ENCODE measurements around the gene PSMG4.

Gene PSMG4

DNA sequence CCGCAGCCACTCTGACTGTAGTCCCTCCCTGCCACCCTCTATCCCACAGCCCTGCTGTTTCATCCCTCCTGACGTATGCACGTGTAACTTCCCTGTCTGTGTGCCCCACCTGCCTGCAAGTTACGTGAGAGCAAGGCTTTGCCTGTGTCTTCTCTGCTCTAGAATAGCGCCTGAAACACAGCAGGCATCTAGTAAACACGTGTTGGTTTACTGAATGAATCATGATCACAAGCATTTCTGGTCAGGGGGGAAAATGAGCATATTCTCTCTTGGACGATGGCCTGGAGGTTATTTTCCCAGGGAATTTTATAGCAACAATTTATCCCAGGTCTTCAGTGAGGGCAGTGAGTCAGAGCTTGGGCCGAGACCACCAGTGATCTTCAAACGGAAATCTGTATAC, 38.3 kb downstream of the PSMG4 start:
- Mint-ChIP-seq H3K4me3 (no peak overlapping the region), H3K27ac (no peak overlapping the region), H3K36me3 (no peaks in the 10 kb centered on the region), H3K27me3 (no peaks in the 10 kb centered on the region), H3K9me3 (no peaks in the 10 kb centered on the region), H3K4me1 (no peaks in the 10 kb centered on the region)
- no peak for DNase-seq
- CTCF ChIA-PET, result interaction anchor here (1.3 kb wide), 1 partner anchor 8 kb away, joined by 3 read pairs; no protein-coding TSS in a partner anchor

DNA sequence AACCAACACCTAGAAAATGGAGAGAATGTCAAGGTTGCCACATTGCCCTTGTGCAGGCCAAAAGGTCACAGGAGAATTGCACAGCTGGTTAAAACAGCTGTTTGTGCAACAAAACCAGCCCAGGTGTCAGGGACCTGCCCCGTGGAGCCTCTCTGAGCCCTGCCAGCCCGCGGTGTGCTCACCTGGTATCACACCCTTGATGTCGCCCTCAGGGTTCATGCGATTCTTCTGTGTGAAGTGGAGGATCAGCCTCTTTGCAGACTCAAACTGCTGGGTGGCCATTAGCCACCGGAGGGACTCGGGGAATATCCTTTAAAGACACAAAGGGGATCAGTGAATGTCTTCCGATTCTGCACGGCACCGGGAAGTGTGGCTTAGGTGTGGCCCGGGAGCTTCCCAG, 39.2 kb downstream of the PSMG4 start:
- Mint-ChIP-seq H3K4me3 (no peak overlapping the region), H3K36me3 (no peaks in the 10 kb centered on the region), H3K27ac (no peak overlapping the region), H3K4me1 (no peaks in the 10 kb centered on the region), H3K27me3 (no peaks in the 10 kb centered on the region), H3K9me3 (no peaks in the 10 kb centered on the region)
- DNase-seq, result no peak
- CTCF ChIA-PET, result interaction anchor here (1.3 kb wide), 1 partner anchor 9 kb away, joined by 3 read pairs; no protein-coding TSS in a partner anchor

DNA sequence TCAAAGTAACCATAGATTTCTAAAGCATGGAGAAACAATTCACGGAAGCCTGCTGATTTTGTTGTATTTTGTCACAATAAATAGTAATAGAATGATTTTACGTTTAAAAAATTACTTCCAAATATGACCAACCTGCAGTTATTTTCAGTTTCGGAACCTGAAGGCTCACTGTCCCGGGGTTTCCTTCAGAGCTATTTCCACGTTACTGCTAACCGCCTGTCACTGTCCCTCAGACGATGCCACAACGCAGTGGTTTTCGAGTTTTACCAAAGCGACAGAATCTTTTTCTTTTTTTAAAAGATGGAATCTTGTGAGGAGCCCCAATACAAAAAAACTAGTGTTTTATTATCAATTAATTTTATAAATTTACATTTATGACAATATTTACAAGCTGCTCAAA, 40.5 kb downstream of the PSMG4 start:
- Mint-ChIP-seq H3K36me3 (no peaks in the 10 kb centered on the region), H3K27me3 (no peaks in the 10 kb centered on the region), H3K9me3 (no peaks in the 10 kb centered on the region), H3K4me1 (no peaks in the 10 kb centered on the region), H3K27ac (no peak overlapping the region), H3K4me3 (no peak overlapping the region)
- no peak for DNase-seq
- CTCF ChIA-PET, result no interaction called here

GRCh38 chr6:3301506-3301905, 42.8 kb downstream of the PSMG4 start:
- Mint-ChIP-seq H3K27me3 (no peaks in the 10 kb centered on the region), H3K27ac (no peak overlapping the region), H3K36me3 (no peaks in the 10 kb centered on the region), H3K4me1 (no peaks in the 10 kb centered on the region), H3K4me3 (no peak overlapping the region), H3K9me3 (peaks cover 8% of the 10 kb centered on the region)
- CTCF ChIA-PET, result no interaction called here
- no peak for DNase-seq

- H3K9me3 Mint-ChIP-seq, result peaks cover 8% of the 10 kb centered on the region
These were observed 45.2 kb downstream of the PSMG4 start for GRCh38 chr6:3303795-3304411.

GRCh38 chr6:3304500-3305215, 45.9 kb downstream of the PSMG4 start:
- CTCF ChIA-PET, result no interaction called here
- Mint-ChIP-seq H3K36me3 (no peaks in the 10 kb centered on the region), H3K4me1 (no peaks in the 10 kb centered on the region), H3K9me3 (peaks cover 8% of the 10 kb centered on the region), H3K27ac (no peak overlapping the region), H3K4me3 (no peak overlapping the region), H3K27me3 (no peaks in the 10 kb centered on the region)
- DNase-seq, result no peak

More at GRCh38 chr6:3303795-3304411, 45.2 kb downstream of the PSMG4 start:
- H3K27ac Mint-ChIP-seq, result no peak overlapping the region
- H3K4me1 Mint-ChIP-seq, result no peaks in the 10 kb centered on the region
- CTCF ChIA-PET, result no interaction called here
- DNase-seq, result no peak
- no peak overlapping the region for H3K4me3 Mint-ChIP-seq
- no peaks in the 10 kb centered on the region for H3K27me3 Mint-ChIP-seq
- no peaks in the 10 kb centered on the region for H3K36me3 Mint-ChIP-seq

- no peak overlapping the region for H3K27ac Mint-ChIP-seq
- CTCF ChIA-PET, result no interaction called here
- H3K36me3 Mint-ChIP-seq, result no peaks in the 10 kb centered on the region
These were observed 46.4 kb downstream of the PSMG4 start for GRCh38 chr6:3305216-3305565.

DNA sequence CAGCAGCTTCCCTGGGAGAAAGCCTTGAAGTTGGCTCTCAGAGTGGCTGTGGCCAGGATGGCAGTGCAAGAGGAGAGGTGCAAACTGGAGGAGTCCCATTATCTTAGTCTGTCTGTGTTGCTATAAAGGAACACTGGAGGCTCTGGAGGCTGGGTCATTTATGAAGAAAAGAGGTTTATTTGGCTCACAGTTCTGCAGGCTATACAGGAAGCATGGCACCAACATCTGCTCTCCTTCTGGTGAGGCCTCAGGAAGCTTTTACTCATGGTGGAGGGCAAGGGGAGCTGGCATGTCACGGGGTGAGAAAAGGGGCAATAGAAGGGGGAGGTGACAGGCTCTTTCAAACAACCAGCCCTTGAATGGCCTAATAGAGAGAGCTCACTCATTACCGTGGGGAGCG, 47.1 kb downstream of the PSMG4 start:
- H3K4me3 Mint-ChIP-seq, result no peak overlapping the region
- no peaks in the 10 kb centered on the region for H3K27me3 Mint-ChIP-seq
- no peak overlapping the region for H3K27ac Mint-ChIP-seq
- no peaks in the 10 kb centered on the region for H3K36me3 Mint-ChIP-seq
- H3K9me3 Mint-ChIP-seq, result peaks cover 8% of the 10 kb centered on the region
- H3K4me1 Mint-ChIP-seq, result no peaks in the 10 kb centered on the region
- CTCF ChIA-PET, result no interaction called here
- no peak for DNase-seq

More at GRCh38 chr6:3305216-3305565, 46.4 kb downstream of the PSMG4 start:
- Mint-ChIP-seq H3K27me3 (no peaks in the 10 kb centered on the region), H3K4me3 (no peak overlapping the region), H3K4me1 (no peaks in the 10 kb centered on the region), H3K9me3 (peaks cover 8% of the 10 kb centered on the region)
- DNase-seq, result no peak

DNA sequence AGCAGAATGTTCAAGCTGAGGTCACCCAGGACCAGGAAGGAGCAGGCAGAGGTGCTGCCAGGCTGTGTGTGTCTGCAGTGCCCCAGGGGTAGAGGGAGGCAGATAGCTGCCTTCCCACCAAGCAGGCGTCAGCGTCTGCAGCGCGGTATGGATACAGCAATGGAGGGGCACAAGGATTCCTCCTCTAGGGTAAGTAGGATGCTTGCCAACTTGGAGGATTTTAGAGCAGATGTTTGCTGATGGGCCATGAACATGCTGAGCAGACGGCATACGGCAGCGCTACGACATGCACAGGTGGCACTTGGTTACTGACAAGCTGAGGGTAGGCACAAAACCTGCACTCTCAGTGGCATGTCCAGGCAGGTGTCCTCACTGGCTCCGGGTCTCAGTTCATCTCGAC, 48.1 kb downstream of the PSMG4 start:
- Mint-ChIP-seq H3K27me3 (no peaks in the 10 kb centered on the region), H3K4me3 (no peak overlapping the region), H3K4me1 (no peaks in the 10 kb centered on the region), H3K9me3 (peaks cover 8% of the 10 kb centered on the region), H3K36me3 (no peaks in the 10 kb centered on the region), H3K27ac (no peak overlapping the region)
- DNase-seq, result no peak
- CTCF ChIA-PET, result interaction anchor here (0.6 kb wide), 1 partner anchor 16 kb away, joined by 3 read pairs; no protein-coding TSS in a partner anchor

GRCh38 chr6:3307436-3307835, 48.7 kb downstream of the PSMG4 start:
- Mint-ChIP-seq H3K27me3 (no peaks in the 10 kb centered on the region), H3K9me3 (peaks cover 8% of the 10 kb centered on the region)

DNA sequence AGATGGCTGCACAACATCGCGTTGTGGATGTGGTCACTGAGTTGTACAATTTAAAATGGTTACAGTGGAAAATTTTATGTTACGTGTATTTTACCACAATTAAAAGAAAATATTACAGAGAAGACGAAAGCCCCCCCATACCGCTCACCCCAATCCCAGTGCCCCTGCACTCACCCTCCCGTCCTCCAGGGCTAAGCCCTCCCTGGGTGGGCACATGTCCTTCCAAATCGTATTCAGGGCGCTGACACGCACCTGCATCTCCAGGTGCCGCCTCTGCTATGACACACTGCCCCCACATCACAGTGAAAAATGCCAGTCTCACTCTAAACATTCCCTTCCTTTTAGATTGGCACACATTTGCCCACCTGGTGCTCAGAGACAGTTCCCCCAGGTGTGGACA, 49.4 kb downstream of the PSMG4 start:
- CTCF ChIA-PET, result no interaction called here
- H3K9me3 Mint-ChIP-seq, result peaks cover 8% of the 10 kb centered on the region
- no peak for DNase-seq
- no peaks in the 10 kb centered on the region for H3K4me1 Mint-ChIP-seq
- no peak overlapping the region for H3K4me3 Mint-ChIP-seq
- H3K36me3 Mint-ChIP-seq, result no peaks in the 10 kb centered on the region
- H3K27me3 Mint-ChIP-seq, result no peaks in the 10 kb centered on the region
- no peak overlapping the region for H3K27ac Mint-ChIP-seq

More at GRCh38 chr6:3307436-3307835, 48.7 kb downstream of the PSMG4 start:
- H3K4me3 Mint-ChIP-seq, result no peak overlapping the region
- no peaks in the 10 kb centered on the region for H3K36me3 Mint-ChIP-seq
- H3K27ac Mint-ChIP-seq, result no peak overlapping the region
- H3K4me1 Mint-ChIP-seq, result no peaks in the 10 kb centered on the region
- CTCF ChIA-PET, result no interaction called here
- no peak for DNase-seq

DNA sequence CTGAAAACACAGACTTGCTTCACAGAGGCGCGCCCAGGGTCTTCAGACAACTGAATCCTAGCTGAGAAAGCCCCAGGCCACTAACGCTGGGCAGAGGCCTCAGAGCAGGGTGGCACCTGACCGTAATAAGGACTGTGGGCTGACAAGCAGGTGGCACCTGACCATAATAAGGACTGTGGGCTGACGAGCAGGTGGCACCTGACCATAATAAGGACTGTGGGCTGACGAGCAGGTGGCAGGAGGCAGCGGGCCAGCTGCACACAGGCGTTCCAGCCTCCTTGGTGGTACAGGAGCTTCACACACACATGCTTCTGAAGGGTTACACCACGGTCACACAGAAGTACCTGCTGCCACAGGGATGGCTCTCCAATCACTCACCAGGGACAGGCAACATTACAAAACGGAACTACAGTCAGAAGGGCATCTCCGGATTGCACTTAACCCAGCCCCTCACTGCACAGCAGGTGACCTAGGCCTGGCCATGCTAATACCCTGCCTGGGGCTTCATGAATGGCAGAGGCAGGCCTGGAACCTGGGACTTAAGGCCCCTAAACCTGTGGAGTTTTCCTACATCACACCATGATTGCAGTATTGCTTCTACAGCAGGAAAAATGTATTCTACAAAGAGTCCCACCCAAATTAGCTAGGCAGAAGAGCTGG, 50.8 kb downstream of the PSMG4 start:
- no peak for DNase-seq
- Mint-ChIP-seq H3K27ac (no peak overlapping the region), H3K9me3 (peaks cover 8% of the 10 kb centered on the region), H3K36me3 (no peaks in the 10 kb centered on the region), H3K4me1 (no peaks in the 10 kb centered on the region), H3K27me3 (no peaks in the 10 kb centered on the region), H3K4me3 (no peak overlapping the region)
- CTCF ChIA-PET, result interaction anchor here (0.7 kb wide), 1 partner anchor 1058 kb away, joined by 3 read pairs; no protein-coding TSS in a partner anchor

- H3K27ac Mint-ChIP-seq, result no peak overlapping the region
- no peaks in the 10 kb centered on the region for H3K36me3 Mint-ChIP-seq
- peaks cover 8% of the 10 kb centered on the region for H3K9me3 Mint-ChIP-seq
- DNase-seq, result no peak
- no peaks in the 10 kb centered on the region for H3K27me3 Mint-ChIP-seq
- H3K4me3 Mint-ChIP-seq, result no peak overlapping the region
- CTCF ChIA-PET, result interaction anchor here (0.7 kb wide), 1 partner anchor 1058 kb away, joined by 3 read pairs; no protein-coding TSS in a partner anchor
- no peaks in the 10 kb centered on the region for H3K4me1 Mint-ChIP-seq
These were observed 51.3 kb downstream of the PSMG4 start for GRCh38 chr6:3310051-3310448.

- Mint-ChIP-seq H3K9me3 (peaks cover 5% of the 10 kb centered on the region), H3K4me3 (no peak overlapping the region), H3K27me3 (no peaks in the 10 kb centered on the region), H3K36me3 (no peaks in the 10 kb centered on the region), H3K27ac (no peak overlapping the region), H3K4me1 (no peaks in the 10 kb centered on the region)
- DNase-seq, result no peak
- CTCF ChIA-PET, result no interaction called here
These were observed 52.0 kb downstream of the PSMG4 start for GRCh38 chr6:3310703-3311102.

- H3K27me3 Mint-ChIP-seq, result no peaks in the 10 kb centered on the region
- H3K9me3 Mint-ChIP-seq, result no peaks in the 10 kb centered on the region
- CTCF ChIA-PET, result no interaction called here
- no peak for DNase-seq
- no peaks in the 10 kb centered on the region for H3K36me3 Mint-ChIP-seq
- H3K4me1 Mint-ChIP-seq, result no peaks in the 10 kb centered on the region
- no peak overlapping the region for H3K4me3 Mint-ChIP-seq
- no peak overlapping the region for H3K27ac Mint-ChIP-seq
These were observed 53.1 kb downstream of the PSMG4 start for GRCh38 chr6:3311826-3312225.

Measured in activated naive CD4-positive, alpha-beta T cell treated with anti-CD3 and anti-CD28 coated beads, Interleukin-2, amount 10 ng/mL, durations not matched to agents 7 days and 5 days (primary cell).